ENCODE results near the gene HIP1.
"Not testable (repeated sequence)": the region's sequence is repeated elsewhere in the genome, so short reads cannot be mapped to it uniquely, and the experiment has no call there.

Gene HIP1

DNA sequence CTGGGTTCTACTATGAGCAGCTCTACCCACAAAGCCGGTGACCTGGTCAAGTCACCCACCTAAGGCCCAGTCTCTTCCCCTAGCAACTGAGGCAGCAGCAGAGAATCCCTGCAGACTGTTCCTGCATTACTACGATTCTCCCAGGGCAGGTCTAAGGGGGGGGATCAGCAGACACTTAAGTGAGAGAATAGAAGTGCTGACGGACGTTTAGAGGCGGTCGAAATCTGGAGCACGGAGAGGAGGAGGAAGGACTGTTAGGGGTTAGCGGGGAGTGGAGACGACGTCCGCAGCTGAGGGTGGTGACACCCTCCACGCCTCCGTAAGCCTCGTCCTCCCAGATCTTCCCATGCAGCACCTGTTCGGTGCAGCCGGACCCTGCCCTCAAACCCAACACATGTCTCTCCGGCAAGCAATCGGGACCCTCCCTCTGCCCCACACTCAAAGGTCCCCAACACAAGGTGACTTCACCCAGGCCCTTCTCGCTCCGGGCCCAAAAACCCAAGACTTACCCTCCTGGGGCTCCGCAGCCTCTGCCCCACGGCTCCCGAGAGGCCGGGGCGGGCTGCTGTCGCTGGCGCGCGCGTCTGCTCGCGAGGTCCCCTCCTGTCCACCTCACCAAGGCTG, 253.3 kb downstream of the HIP1 start:
- not testable (repeated sequence) for DNase-seq

Data from CD4-positive, alpha-beta T cell treated with Interleukin-10 for 1 hour (primary cell).